Measurements from ENCODE around the gene RAB11B.
"Not testable (repeated sequence)": the region's sequence is repeated elsewhere in the genome, so short reads cannot be mapped to it uniquely, and the experiment has no call there.

Gene RAB11B

DNA sequence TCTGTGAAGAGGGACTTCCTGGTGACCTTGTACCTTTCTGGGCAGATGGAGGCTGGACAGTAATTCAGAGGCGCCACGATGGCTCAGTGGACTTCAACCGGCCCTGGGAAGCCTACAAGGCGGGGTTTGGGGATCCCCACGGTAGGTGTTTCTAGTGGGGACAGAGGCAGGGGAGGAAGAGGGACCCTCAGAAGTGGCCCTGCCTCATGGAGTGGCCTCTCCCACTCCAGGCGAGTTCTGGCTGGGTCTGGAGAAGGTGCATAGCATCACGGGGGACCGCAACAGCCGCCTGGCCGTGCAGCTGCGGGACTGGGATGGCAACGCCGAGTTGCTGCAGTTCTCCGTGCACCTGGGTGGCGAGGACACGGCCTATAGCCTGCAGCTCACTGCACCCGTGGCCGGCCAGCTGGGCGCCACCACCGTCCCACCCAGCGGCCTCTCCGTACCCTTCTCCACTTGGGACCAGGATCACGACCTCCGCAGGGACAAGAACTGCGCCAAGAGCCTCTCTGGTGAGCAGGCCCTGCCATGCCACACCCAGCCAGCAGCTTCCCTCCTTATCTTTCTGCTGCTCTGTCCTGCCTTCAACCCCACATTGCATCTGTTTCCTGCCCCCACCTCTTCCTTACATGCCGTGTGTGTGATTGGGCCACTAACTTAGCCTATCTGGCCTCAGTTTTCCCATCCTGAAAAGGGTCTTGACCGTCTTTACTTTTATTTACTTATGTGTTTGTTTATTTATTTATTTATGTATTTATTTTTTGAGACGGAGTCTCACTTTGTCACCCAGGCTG is 19.0 kb upstream of the RAB11B start:
- no peak for DNase-seq (ENCODE audit: extremely low read depth, low read depth)
- no peak overlapping the region for H3K4me3 ChIP-seq (replicated peaks; ENCODE audit: low read depth, low read length)
- TF ChIP-seq, protein P1, sequence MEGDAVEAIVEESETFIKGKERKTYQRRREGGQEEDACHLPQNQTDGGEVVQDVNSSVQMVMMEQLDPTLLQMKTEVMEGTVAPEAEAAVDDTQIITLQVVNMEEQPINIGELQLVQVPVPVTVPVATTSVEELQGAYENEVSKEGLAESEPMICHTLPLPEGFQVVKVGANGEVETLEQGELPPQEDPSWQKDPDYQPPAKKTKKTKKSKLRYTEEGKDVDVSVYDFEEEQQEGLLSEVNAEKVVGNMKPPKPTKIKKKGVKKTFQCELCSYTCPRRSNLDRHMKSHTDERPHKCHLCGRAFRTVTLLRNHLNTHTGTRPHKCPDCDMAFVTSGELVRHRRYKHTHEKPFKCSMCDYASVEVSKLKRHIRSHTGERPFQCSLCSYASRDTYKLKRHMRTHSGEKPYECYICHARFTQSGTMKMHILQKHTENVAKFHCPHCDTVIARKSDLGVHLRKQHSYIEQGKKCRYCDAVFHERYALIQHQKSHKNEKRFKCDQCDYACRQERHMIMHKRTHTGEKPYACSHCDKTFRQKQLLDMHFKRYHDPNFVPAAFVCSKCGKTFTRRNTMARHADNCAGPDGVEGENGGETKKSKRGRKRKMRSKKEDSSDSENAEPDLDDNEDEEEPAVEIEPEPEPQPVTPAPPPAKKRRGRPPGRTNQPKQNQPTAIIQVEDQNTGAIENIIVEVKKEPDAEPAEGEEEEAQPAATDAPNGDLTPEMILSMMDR (IDR thresholded peaks at IDR 0.05; ENCODE audit: low read depth, low read length, missing control alignments) = no peak

DNA sequence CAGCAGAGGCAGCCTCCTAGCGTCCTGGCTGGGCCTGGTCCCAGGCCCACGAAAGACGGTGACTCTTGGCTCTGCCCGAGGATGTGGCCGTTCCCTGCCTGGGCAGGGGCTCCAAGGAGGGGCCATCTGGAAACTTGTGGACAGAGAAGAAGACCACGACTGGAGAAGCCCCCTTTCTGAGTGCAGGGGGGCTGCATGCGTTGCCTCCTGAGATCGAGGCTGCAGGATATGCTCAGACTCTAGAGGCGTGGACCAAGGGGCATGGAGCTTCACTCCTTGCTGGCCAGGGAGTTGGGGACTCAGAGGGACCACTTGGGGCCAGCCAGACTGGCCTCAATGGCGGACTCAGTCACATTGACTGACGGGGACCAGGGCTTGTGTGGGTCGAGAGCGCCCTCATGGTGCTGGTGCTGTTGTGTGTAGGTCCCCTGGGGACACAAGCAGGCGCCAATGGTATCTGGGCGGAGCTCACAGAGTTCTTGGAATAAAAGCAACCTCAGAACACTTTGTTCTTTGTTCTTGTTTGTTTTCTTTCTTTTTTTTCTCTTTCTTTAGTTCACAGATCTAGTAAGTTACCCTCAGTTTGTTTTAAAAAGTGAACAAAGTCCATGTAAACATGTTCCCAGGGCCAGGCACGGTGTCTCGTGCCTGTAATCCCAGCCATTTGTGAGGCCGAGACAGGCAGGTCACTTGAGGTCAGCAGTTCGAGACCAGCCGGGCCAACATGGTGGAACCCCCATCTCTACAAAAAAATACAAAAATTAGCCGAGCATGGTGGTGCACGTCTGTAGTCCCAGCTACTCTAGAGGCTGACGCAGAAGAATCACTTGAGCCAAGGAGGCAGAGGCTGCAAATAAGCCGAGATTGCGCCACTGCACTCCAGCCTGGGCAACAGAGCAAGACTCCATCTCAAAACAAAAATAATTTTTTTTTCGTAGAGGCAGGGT is 16.0 kb upstream of the RAB11B start:
- TF ChIP-seq, protein P1 (IDR thresholded peaks at IDR 0.05; ENCODE audit: low read depth, low read length, missing control alignments) = no peak
- DNase-seq (ENCODE audit: extremely low read depth, low read depth) = no peak
- H3K4me3 ChIP-seq (replicated peaks; ENCODE audit: low read depth, low read length) = no peak overlapping the region

DNA sequence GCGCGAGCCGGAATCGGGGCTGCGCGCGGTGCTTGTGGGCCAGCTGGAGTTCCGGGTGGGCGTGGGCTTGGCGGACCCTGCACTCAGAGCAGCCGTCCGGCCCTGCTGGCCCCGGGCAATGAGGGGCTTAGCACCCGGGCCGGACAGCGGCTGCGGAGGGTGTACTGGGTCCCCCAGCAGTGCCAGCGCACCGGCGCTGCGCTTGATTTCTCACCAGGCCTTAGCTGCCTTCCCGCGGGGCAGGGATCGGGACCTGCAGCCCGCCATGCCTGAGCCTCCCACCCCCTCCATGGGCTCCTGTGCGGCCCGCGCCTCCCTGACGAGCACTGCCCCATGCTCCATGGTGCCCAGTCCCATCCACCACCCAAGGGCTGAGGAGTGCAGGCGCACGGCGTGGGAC is 14.4 kb upstream of the RAB11B start:
- H3K4me3 ChIP-seq (replicated peaks; ENCODE audit: low read depth, low read length); DNase-seq (ENCODE audit: extremely low read depth, low read depth): not testable (repeated sequence)

DNA sequence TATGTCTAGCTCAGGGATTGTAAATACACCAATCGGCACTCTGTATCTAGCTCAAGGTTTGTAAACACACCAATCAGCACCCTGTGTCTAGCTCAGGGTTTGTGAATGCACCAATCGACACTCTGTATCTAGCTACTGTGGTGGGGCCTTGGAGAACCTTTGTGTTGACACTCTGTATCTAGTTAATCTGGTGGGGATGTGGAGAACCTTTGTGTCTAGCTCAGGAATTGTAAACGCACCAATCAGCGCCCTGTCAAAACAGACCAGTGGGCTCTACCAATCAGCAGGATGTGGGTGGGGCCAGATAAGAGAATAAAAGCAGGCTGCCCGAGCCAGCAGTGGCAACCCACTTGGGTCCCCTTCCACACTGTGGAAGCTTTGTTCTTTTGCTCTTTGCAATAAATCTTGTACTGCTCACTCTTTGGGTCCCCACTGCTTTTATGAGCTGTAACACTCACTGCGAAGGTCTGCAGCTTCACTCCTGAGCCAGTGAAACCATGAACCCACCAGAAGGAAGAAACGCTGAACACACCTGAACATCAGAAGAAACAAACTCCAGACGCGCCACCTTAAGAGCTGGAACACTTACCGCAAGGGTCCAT is 13.7 kb upstream of the RAB11B start:
- not testable (repeated sequence) for H3K4me3 ChIP-seq (replicated peaks; ENCODE audit: low read depth, low read length)

DNA sequence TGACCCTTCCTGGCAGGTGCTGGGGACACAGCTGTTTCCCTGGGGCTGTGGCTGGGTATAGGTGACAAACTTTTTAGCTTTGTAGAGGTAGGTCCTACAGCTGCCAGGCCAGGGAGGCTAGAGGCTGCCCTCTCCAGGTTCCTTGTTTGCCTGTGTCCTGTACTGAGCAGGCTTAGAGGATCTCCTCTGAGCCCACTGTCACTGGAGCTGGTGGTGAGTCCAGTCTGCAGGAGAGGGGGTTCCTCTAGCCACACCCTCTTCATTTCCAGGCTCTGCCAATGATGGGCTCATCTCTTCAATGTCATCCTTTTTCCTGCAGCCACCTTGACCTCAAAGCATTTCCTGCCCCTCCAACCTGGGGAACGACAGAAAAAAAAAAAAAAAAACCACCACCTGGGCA is 12.6 kb upstream of the RAB11B start:
- TF ChIP-seq, protein P1 (IDR thresholded peaks at IDR 0.05; ENCODE audit: low read depth, low read length, missing control alignments) = no peak
- no peak for DNase-seq (ENCODE audit: extremely low read depth, low read depth)

More for the DNA sequence above, 13.7 kb upstream of the RAB11B start:
- not testable (repeated sequence) for DNase-seq (ENCODE audit: extremely low read depth, low read depth)

DNA sequence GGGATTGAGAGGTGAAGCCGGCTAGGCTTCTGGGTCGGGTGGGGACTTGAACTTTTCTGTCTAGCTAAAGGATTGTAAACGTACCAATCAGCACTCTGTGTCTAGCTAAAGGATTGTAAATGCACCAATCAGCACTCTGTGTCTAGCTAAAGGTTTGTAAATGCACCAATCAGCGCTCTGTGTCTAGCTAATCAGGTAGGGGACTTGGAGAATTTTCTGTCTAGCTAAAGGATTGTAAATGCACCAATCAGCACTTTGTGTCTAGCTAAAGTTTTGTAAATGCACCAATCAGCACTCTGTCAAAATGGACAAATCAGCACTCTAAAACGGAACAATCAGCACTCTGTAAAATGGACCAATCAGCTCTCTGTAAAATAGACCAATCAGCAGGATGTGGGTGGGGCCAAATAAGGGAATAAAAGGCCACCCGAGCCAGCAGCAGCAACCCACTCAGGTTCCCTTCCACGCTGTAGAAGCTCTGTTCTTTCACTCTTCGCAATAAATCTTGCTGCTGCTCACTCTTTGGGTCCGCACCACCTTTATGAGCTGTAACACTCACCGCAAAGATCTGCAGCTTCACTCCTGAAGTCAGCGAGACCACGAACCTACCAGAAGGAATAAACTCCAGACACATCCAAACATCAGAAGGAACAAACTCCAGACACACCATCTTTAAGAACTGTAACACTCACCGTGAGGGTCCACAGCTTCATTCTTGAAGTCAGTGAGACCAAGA is 10.8 kb upstream of the RAB11B start:
- not testable (repeated sequence) for DNase-seq (ENCODE audit: extremely low read depth, low read depth); H3K4me3 ChIP-seq (replicated peaks; ENCODE audit: low read depth, low read length)

More for the DNA sequence above, 12.6 kb upstream of the RAB11B start:
- H3K4me3 ChIP-seq (replicated peaks; ENCODE audit: low read depth, low read length) = no peak overlapping the region

DNA sequence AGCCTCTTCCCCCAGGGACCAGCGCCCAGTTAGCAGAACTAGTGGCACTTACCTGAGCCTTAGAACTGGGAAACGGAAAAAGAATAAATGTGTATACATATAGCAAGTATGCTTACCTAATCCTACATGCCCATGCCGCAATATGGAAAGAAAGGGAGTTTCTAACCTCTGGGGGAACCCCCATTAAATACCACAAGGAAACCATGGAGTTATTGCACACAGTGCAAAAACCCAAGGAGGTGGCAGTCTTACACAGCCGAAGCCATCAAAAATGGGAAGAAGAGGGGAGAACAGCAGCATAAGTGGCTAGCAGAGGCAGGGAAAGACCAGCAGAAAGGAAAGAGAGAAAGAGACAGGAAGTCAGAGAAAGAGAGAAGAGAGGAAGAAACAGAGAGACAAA is 5.6 kb upstream of the RAB11B start:
- DNase-seq (ENCODE audit: extremely low read depth, low read depth); H3K4me3 ChIP-seq (replicated peaks; ENCODE audit: low read depth, low read length): not testable (repeated sequence)

DNA sequence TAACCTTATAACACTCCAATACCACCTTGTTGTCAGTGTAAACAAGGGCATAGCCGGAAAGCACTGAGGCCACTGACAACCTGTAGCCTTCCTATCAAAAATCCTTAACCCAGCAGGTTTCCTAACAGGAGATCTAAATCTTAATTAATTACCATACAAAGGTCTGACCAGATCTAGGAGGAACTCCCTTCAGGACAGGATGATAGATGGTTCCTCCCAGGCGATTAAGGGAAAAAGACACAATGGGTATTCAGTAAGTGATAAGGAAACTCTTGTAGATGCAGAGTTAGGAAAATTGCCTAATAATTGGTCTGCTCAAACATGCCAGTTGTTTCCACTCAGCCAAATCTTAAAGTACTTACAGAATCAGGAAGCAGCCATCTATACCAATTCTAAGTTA is 5.1 kb upstream of the RAB11B start:
- DNase-seq (ENCODE audit: extremely low read depth, low read depth); H3K4me3 ChIP-seq (replicated peaks; ENCODE audit: low read depth, low read length): not testable (repeated sequence)

DNA sequence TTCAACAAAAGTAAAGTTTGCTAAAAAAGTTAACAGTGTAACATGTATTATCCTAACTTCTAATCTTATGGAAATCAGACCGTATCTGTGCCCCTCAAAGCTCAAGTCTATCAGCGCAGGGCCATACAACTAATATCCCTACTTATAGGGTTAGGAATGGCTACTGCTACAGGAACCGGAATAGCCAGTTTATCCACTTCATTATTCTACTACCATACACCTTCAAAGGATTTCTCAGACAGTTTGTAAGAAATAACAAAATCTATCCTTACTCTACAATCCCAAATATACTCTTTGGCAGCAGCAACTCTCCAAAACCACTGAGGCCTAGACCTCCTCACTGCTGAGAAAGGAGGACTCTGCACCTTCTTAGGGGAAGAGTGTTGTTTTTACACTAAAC is 4.6 kb upstream of the RAB11B start:
- DNase-seq (ENCODE audit: extremely low read depth, low read depth); H3K4me3 ChIP-seq (replicated peaks; ENCODE audit: low read depth, low read length): not testable (repeated sequence)

DNA sequence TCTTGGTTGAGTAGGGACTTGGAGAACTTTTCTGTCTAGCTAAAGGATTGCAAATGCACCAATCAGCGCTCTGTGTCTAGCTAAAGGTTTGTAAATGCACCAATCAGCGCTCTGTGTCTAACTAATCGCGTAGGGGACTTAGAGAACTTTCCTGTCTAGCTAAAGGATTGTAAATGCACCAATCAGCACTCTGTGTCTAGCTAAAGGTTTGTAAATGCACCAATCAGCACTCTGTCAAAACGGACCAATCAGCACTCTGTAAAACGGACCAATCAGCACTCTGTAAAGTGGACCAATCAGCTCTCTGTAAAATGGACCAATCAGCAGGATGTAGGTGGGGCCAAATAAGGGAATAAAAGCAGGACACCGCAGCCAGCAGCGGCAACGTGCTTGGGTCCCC is 3.7 kb upstream of the RAB11B start:
- not testable (repeated sequence) for DNase-seq (ENCODE audit: extremely low read depth, low read depth); H3K4me3 ChIP-seq (replicated peaks; ENCODE audit: low read depth, low read length)

Measured in HFF-Myc (cell line).